ENCODE data around the gene TMEM154.

TMEM154 gene

DNA sequence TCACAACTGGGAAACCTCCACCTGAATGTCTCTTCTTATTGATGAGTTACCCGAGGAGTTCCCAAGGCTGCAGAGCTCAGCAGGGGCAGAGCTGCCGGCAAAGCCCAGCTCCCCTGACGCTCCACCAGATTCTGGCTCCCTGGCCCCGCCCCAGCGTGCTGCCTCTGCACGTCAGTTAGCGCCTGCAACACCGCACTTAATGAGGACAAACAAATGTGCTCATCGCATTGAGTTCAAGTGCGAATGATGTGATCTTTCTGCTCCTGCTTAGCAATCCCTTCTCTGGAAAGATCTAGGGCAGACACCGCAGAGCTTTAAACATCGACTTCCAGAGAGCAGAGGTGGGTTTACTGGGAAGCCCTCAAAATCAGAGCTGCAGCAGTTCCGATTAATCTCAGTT is 88.4 kb downstream of the TMEM154 start:
- no peak for DNase-seq (ENCODE audit: low spot score)

DNA sequence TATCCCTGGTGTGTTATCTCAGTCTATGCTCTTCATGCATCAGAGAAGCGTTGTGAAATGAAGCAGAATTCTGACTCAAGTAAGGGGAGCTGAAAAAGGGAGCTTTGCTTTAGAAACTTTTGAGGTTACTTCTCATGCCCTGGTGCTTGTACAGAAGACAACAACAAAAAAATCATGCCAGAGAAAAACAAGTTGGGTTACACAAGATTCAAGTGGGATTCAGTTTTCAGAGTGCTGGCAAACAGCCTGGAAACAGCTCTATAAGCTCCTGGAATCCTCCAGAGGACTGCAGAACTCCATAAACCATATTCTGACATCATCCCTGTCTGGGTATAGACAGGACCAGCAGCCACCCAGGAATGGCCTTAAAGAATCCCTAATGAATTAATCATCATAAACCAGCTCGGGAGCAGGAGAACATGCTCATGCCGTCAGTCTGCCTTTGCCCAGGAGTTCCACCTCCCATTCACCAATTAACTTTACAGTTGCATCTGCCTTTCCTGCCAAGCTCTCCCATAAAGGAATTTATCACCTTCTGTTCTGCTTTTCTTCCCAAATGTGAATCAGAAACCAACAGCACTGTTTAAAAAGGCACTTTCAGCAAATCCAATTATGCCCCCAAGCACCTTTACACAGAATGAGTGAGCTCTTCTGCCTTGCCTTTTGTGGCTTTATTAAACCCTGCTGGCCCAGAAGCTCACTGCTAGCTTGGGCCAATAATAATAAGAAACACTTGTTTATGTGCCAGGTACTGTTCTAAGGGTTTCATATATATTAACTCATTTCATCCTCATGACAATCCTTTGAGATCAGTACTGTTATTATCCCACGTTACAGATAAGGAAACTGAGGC is 89.4 kb downstream of the TMEM154 start:
- no peak for DNase-seq (ENCODE audit: low spot score)

- no peak for DNase-seq (ENCODE audit: low spot score)
Measured at GRCh38 chr4:152588869-152589268, 90.9 kb downstream of the TMEM154 start.

DNA sequence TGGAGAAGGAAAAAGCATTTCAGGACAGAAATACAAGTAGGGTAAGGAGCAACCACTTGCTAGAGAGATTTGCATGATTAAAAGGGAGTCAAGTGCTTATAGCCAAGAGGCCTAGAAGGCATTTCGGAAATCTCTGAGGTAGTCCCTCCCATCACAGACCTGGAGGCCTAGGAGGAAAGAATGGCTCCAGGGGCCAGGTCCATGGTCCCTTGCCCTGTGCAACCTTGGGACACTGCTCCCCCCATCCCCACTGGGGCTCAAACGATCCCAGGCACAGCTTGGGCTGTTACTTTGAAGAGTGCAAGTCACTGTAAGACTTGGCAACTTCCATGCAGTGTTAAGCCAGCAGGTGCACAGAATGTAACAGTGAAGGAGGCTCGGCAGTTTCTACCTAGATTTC is 92.7 kb downstream of the TMEM154 start:
- DNase-seq (ENCODE audit: low spot score), result no peak

DNA sequence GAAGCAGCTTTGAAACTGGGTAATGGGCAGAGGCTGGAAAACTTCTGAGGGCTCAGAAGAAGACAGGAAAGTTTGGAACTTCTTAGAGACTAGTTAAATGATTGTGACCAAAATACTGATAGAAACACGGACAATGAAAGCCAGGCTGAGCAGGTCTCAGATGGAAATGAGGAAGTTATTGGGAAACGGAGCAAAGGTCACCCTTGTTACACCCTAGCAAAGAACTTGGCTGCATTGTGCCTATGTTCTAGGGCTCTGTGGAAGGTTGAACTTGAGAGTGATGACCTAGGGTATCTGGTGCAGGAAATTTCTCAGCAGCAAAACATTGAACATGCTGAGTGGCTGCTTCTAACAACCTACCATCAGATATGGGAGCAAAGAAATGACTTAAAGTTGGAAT is 93.1 kb downstream of the TMEM154 start:
- DNase-seq (ENCODE audit: low spot score), result no peak

DNA sequence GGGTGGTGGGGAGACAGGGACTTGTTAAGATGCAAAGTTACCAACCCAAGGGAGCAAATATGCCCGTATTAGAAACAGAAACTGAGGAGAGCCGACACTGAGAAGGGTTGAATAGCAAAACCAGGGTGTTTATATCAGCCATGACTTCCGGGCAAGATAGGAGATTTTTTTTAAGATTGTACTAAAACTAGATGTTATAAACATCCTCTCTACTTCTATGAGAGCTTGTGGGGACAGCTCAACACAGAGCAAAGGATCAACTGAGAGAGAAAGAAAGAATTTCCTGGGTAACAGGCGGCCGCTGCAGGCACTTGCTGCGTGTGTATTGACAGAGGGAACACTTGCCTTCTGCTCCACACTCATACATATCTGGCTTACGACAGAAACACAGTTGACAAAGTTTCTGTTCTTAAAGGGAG is 94.8 kb downstream of the TMEM154 start:
- no peak for DNase-seq (ENCODE audit: low spot score)

DNA sequence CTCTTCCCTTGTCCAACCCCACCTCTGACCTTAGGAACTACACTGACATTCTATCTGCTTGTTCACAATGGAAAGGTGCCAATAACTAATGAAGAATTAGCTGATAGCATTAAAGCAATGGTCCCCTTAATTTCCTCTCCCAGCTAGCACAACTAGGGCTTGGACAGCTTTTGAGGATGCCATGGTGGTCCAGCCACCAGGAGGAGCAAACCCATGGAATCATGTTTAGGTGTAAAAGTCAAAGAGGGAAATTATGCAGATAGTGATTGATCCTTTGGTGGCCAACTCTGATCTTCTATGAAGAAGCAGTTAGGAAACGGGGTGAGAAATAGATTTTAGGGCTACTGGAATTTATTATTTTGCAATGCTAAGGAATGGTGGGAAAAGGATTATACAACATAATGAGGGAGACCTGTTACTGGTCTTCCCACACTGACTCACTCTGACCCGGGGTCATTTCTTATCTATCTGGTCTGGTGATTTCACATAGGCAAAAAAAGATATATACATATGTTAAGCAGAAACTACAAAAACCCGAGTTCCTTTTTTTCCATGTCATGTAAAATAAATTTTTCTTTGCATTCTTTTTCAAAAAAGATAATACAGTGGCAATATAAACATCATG is 98.1 kb downstream of the TMEM154 start:
- DNase-seq (ENCODE audit: low spot score), result no peak

DNA sequence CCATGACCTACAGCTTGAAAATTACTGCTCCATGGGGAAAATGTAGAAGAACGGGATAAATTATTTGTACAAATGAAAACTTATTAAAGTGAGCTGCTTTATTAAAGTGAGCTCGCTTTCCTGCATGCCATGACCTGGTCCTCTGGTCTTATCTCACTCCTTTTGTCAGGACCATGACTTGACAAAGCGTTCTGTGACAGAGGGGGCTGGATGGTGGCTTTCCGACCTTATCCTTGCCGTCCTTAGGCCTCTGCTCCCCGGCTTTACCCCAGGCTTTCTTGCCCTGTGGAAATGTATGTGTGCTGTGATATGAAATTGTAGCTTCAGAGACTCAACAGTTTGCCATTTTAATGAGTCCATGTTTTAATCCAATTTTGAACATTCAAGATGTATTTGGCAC is 99.9 kb downstream of the TMEM154 start:
- DNase-seq (ENCODE audit: low spot score), result no peak

- DNase-seq (ENCODE audit: low spot score), result no peak
Measured at GRCh38 chr4:152579107-152579764, 100.6 kb downstream of the TMEM154 start.

DNA sequence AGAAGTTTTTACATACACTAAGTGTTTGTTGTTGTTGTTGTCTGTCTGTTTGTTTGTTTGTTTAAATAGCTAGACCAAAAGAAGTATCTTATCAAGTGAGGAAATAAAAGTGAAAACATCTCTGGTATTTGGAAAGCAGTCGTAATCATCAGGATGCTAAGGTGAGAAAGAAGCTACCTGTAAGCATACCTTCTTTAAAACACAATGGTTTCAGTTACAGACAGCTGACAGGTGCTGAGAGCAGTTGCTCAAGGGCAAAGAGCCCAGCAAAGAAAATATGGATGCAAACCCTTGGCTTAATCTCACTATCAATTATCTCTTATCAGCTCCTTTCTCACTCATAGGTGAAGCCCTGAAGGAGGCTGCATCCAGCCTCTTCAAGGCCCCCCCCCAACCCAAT is 101.1 kb downstream of the TMEM154 start:
- DNase-seq (ENCODE audit: low spot score), result no peak

DNA sequence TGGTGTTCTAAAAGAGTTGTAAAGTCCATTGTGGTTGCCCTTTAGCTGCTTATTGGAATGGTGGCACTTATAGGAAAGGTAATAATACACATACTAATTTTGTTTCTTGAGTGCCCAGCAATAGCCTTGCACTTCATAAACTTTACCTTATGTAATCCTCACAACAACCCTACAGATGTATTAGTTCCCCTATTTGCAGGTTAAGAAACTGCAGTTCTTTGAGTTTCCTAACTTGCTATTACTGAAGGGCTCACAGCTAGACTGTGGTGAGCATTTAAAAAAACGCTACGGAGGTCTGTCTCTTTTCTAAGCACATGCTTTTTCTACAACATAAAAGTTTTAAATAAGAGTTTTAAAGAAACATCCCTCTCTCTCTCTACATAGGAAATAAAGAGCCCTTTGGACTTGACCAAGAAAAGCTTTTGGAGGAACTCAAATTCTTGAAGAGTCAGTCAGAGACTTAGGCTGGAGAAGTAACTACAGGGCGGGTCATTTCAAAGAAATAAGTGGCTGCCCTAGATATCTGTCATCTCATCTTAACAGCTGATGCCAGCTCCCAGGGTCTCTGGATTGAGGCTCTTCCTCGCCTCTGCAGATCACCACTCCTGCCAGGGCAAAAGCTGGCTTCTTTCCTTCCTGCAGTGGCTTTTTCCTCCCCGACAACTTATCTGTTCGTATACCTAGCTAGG is 101.9 kb downstream of the TMEM154 start:
- no peak for DNase-seq (ENCODE audit: low spot score)

- DNase-seq (ENCODE audit: low spot score), result no peak
Measured at GRCh38 chr4:152575533-152575932, 104.3 kb downstream of the TMEM154 start.

DNA sequence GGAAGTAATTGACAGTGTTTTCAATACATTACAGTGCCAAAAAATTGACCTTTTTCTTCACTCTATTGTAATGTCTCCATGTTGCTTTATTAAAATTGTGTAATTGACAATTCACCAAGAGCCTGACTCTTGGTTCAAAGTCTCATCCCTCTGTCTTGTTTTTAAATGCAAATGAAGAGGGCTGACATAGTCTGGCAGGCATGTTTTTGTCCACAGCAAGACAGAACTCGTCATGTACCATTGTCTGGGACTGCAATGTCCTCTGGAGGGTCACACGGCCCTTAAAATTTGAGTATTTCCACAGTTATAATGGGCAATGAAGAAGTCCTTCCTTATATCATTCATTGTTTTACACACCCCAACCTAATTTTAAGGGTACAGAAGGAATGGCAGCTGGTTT is 105.9 kb downstream of the TMEM154 start:
- no peak for DNase-seq (ENCODE audit: low spot score)

DNA sequence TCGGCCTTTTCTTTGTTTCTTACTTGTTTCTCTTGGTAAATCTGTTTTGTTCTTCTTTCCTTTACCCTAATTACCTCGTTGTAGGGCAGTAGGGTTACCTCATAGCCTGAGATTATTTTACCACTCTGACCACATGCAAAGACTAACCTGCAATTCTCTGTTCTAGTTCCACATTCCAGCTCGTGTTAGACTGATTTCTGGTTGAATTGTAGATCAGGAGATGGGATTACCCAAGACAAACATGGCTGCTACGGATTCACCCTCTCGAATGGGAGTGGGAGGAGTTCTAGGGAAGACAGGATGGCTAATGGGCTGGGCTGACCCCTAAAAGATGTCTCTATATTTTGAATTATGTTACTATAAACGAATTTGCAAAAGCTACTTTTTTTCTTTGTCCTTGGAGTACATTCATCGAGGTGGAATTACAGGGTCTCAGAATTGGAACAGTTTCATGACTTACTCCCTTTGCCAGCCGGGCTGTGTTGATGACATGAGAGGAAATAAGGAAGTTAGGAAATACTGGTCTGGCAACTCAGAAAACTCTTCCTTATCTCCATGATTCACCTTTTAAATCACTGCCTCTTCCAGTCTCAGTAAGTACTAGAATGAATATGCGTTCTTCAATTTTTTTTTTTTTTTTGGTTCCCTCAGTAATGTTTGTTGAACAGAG is 107.2 kb downstream of the TMEM154 start:
- DNase-seq (ENCODE audit: low spot score), result no peak

DNA sequence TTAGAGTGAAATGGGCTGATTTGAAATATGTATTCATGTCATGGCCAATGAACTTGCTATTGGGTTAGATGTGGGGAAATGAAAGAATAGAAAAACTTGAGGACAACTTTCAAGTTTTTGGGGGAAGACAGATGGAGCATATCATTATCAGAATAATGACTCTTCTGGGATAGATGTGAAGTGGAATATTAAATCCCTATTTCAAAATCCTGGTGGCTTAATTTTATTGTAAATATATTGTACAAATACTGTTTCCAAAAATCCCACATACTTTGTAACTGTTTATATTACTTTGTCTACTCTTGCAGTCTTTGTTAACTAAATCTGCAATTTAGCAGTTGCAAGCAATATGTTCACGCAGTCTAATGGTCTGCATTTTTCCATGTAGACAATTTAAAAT is 108.0 kb downstream of the TMEM154 start:
- DNase-seq (ENCODE audit: low spot score), result no peak

- no peak for DNase-seq (ENCODE audit: low spot score)
Measured at GRCh38 chr4:152571296-152571695, 108.5 kb downstream of the TMEM154 start.
